Mesendoderm (in vitro differentiated cells): ENCODE data around the gene RHOV.

Source experiments
- DNase-seq: peaks from one replicate; pipeline ENCODE4 v3.0.0; 2013
- H2AK5ac ChIP-seq: 2 replicates; pipeline ENCODE4 v1.6.1; 2013; ENCODE audit warnings: low read length, inconsistent platforms
- H2BK120ac ChIP-seq: 2 replicates; pipeline ENCODE4 v1.6.1; 2013; ENCODE audit warnings: low read depth, mild to moderate bottlenecking, low read length, moderate library complexity, mixed read lengths
- H2BK15ac ChIP-seq: replicated peaks from 2 replicates; pipeline ENCODE4 v1.6.1; 2013; ENCODE audit warnings: low read depth, mild to moderate bottlenecking, moderate library complexity
- H2BK5ac ChIP-seq: 2 replicates; pipeline ENCODE4 v1.6.1; 2013; ENCODE audit warnings: low read length, inconsistent platforms
- H3K18ac ChIP-seq: 2 replicates; pipeline ENCODE4 v1.6.1; 2013; ENCODE audit warnings: mild to moderate bottlenecking, low read length, mixed read lengths
- H3K23ac ChIP-seq: one replicate; pipeline ENCODE4 v1.6.1; 2013; ENCODE audit warnings: low read length
- H3K27ac ChIP-seq: 2 replicates; pipeline ENCODE4 v1.5.1; 2013; ENCODE audit warnings: low read depth, mild to moderate bottlenecking, inconsistent platforms, low read length, moderate library complexity
- H3K27me3 ChIP-seq: 2 replicates; pipeline ENCODE4 v1.6.1; 2013; ENCODE audit warnings: low read length, control low read depth, mild to moderate bottlenecking, inconsistent platforms; ENCODE audit not compliant: insufficient read depth, poor library complexity
- H3K36me3 ChIP-seq: 2 replicates; pipeline ENCODE4 v1.6.1; 2013; ENCODE audit warnings: low read length, inconsistent platforms; ENCODE audit not compliant: control insufficient read depth, insufficient read depth
- H3K4ac ChIP-seq: one replicate; pipeline ENCODE4 v1.6.1; 2013; ENCODE audit warnings: low read depth, mild to moderate bottlenecking, low read length, moderate library complexity
- H3K4me1 ChIP-seq: 2 replicates; pipeline ENCODE4 v1.6.1; 2013; ENCODE audit warnings: low read depth, low read length, inconsistent platforms; ENCODE audit not compliant: control insufficient read depth
- H3K4me2 ChIP-seq: 2 replicates; pipeline ENCODE4 v1.6.1; 2013; ENCODE audit warnings: low read length
- H3K4me3 ChIP-seq: 2 replicates; pipeline ENCODE4 v1.5.1; 2013; ENCODE audit warnings: mild to moderate bottlenecking, low read length
- H3K56ac ChIP-seq: one replicate; pipeline ENCODE4 v1.6.1; 2013; ENCODE audit warnings: low read length
- H3K79me1 ChIP-seq: 2 replicates; pipeline ENCODE4 v1.6.1; 2013; ENCODE audit warnings: low read length, inconsistent platforms
- H3K79me2 ChIP-seq: 2 replicates; pipeline ENCODE4 v1.6.1; 2013; ENCODE audit warnings: mild to moderate bottlenecking, low read length; ENCODE audit not compliant: control insufficient read depth, insufficient read depth
- H3K9ac ChIP-seq: 2 replicates; pipeline ENCODE4 v1.6.1; 2013; ENCODE audit warnings: low read length, inconsistent platforms
- H4K5ac ChIP-seq: one replicate; pipeline ENCODE4 v1.6.1; 2013; ENCODE audit warnings: low read length
- H4K8ac ChIP-seq: one replicate; pipeline ENCODE4 v1.6.1; 2013; ENCODE audit warnings: low read depth, mild to moderate bottlenecking, control low read depth, low read length, moderate library complexity
- WGBS: extraction: QIAGEN DNeasy Blood & Tissue Kit; methylation state at CpG from one replicate; pipeline ENCODE4 v1.1.7; 2013; ENCODE audit warnings: low lambda C conversion rate, missing lambda C conversion rate; ENCODE audit not compliant: insufficient coverage; ENCODE audit errors: extremely low coverage; 5-methylcytosine and 5-hydroxymethylcytosine counted together

RHOV gene

DNA sequence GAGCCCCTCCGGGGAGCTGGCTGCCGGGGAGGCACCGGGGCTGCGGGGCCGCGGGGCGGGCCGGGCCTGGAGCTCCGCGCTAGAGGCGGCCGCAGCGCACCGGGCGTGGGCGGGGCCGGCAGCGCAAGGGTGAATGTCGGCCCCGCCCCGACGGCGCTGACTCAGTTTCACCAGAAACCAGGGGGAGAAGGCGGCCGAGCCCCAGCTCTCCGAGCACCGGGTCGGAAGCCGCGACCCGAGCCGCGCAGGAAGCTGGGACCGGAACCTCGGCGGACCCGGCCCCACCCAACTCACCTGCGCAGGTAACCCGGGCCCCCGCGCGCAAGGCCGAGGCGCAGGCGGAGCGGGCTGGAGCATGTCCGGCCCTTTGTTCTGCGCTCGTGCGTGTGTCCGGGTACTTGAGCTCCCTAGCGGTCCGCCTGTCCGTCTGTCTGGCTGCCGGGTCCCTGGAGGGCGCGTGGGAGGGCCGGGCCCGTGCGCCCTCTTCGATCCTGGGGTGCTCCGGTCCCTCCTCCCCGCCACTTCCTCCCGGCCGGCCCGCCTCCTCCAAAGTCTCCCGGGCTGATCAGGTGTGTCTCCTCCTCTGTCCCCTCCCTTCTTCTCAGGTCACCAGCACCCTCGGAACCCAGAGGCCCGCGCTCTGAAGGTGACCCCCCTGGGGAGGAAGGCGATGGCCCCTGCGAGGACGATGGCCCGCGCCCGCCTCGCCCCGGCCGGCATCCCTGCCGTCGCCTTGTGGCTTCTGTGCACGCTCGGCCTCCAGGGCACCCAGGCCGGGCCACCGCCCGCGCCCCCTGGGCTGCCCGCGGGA is 29.9 kb downstream of the RHOV start, which contains the start of gene SPINT1:
SPINT1 (plus strand) TSS at position 164 of the 811 bp plus-strand sequence; CDS start at position 671, 507 bp downstream.
- Histone ChIP-seq H3K36me3 (peaks cover 1% of the 10 kb centered on the region), H2BK15ac (no peak within 1 kb of the TSS), H3K27me3 (no peaks in the 10 kb centered on the region), H3K27ac (peak within 1 kb of the TSS; percentile 24), H4K8ac (no peak within 1 kb of the TSS), H3K4me3 (peak within 1 kb of the TSS; percentile 79), H2BK5ac (no peak within 1 kb of the TSS), H3K4ac (peak within 1 kb of the TSS; percentile 49), H3K23ac (no peak within 1 kb of the TSS), H3K56ac (peak within 1 kb of the TSS; percentile 97), H3K4me2 (peak within 1 kb of the TSS; percentile 99), H2AK5ac (no peak within 1 kb of the TSS), H3K18ac (peak within 1 kb of the TSS; percentile 21), H3K79me1 (peaks cover 24% of the 10 kb centered on the region), H4K5ac (no peak within 1 kb of the TSS), H3K9ac (peak within 1 kb of the TSS; percentile 94), H3K4me1 (peaks cover 20% of the 10 kb centered on the region), H2BK120ac (peak within 1 kb of the TSS; percentile 29), H3K79me2 (peaks cover 30% of the 10 kb centered on the region)
- peak; percentile 48 for DNase-seq
- no CpG with 5 or more reads among the region's 89 CpGs for WGBS

DNA sequence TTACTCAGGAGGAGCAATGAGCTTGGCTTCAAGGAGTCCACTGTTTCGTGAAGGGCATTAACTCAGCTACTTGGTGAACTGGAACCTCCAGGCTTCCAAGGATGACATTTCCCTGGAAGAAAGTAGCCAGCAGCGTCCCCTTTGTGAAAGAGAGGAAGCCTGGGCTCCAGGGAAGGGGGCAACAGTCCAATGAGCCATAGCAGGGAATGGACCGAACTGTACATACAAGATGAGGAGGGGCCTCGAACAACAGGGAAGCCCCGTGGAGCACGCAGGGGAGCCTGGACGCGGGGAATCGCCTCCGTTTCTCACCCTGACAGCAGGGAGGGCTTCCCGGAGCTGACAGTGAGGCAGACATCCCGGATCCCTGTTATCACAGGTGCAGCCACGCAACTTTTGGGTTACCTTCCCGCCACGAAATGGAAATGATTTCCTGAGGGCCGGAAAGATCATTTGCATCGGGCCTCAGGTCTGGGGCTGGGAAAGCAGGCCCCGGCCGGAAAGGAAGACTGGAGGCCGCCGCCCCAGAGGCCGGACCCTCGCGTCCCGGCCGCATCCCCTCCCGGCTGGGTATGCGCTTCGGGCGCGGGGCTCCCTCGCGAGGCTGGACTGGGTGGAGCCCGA is 30.7 kb downstream of the RHOV start:
- H3K9ac ChIP-seq = peak overlapping the region; percentile 94
- peak overlapping the region; percentile 47 for H3K4me3 ChIP-seq
- no peak overlapping the region for H3K23ac ChIP-seq
- H3K36me3 ChIP-seq = peaks cover 1% of the 10 kb centered on the region
- no peak overlapping the region for H4K5ac ChIP-seq
- H3K27me3 ChIP-seq = no peaks in the 10 kb centered on the region
- H4K8ac ChIP-seq = no peak overlapping the region
- WGBS = no CpG with 5 or more reads among the region's 34 CpGs
- H3K79me2 ChIP-seq = peaks cover 30% of the 10 kb centered on the region
- H3K4me1 ChIP-seq = peaks cover 20% of the 10 kb centered on the region
- H3K27ac ChIP-seq = no peak overlapping the region
- H2BK5ac ChIP-seq = no peak overlapping the region
- peak overlapping the region; percentile 21 for H3K18ac ChIP-seq
- H2AK5ac ChIP-seq = no peak overlapping the region
- H3K79me1 ChIP-seq = peaks cover 24% of the 10 kb centered on the region
- DNase-seq = peak; percentile 36
- peak overlapping the region; percentile 78 for H3K4me2 ChIP-seq
- H2BK120ac ChIP-seq = no peak overlapping the region
- H3K56ac ChIP-seq = peak overlapping the region; percentile 83
- no peak overlapping the region for H3K4ac ChIP-seq
- no peak overlapping the region for H2BK15ac ChIP-seq

DNA sequence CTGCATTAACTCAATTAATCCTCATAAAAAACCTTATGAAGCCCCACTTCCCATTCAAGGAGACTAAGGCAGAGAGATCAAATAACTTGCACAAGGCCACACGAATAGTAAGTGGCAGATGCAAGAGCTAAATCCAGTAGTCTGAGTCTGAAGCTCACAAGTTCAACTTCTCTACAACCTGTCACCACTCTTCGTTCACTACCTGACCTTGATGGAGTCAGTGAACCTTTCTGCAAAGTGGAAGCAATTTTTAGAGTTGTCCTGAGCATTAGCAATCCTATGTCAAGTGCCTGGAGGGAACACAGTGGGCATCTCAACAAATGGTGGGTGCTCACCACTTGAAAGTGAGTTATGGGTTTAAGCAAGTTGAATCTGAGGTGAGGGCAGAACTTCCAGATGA is 32.3 kb downstream of the RHOV start:
- Histone ChIP-seq H3K79me2 (peaks cover 15% of the 10 kb centered on the region), H3K4me3 (no peak overlapping the region), H3K23ac (no peak overlapping the region), H3K4me1 (peaks cover 11% of the 10 kb centered on the region), H2BK5ac (no peak overlapping the region), H3K27me3 (no peaks in the 10 kb centered on the region), H3K79me1 (peaks cover 10% of the 10 kb centered on the region), H3K36me3 (no peaks in the 10 kb centered on the region), H3K4ac (no peak overlapping the region), H4K5ac (no peak overlapping the region), H4K8ac (no peak overlapping the region), H2BK15ac (no peak overlapping the region), H3K27ac (no peak overlapping the region), H3K9ac (no peak overlapping the region), H3K56ac (no peak overlapping the region), H2AK5ac (no peak overlapping the region), H2BK120ac (no peak overlapping the region), H3K18ac (no peak overlapping the region), H3K4me2 (no peak overlapping the region)
- no CpG with 5 or more reads among the region's 2 CpGs for WGBS
- DNase-seq = no peak

DNA sequence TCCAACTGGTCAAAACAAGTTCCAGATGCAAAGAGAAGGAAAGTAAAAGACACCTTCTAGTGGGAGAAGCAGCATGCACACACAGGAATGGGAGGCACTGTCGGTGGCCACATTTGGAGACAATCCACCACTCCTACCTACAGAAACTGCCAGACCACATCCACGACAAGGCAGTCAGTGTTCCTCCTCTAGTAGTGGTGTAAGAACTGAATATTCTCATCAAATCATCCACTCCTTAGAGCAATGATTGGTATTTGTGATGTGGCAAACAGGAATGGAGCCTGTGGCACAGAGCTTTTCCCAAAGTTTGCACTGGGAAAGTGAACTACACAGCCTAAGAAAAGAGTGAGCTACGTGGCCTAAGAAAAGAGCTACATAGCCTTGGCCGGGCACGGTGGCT is 35.3 kb downstream of the RHOV start:
- Histone ChIP-seq H3K4me3 (no peak overlapping the region), H3K4me1 (peaks cover 2% of the 10 kb centered on the region), H3K4me2 (no peak overlapping the region), H3K18ac (no peak overlapping the region), H4K5ac (no peak overlapping the region), H3K23ac (no peak overlapping the region), H2BK15ac (no peak overlapping the region), H2BK5ac (no peak overlapping the region), H3K36me3 (no peaks in the 10 kb centered on the region), H3K27ac (no peak overlapping the region), H3K4ac (no peak overlapping the region), H3K56ac (no peak overlapping the region), H3K9ac (no peak overlapping the region), H4K8ac (no peak overlapping the region), H3K79me2 (no peaks in the 10 kb centered on the region), H2BK120ac (no peak overlapping the region), H3K79me1 (no peaks in the 10 kb centered on the region), H2AK5ac (no peak overlapping the region), H3K27me3 (no peaks in the 10 kb centered on the region)
- WGBS = no CpG with 5 or more reads among the region's 5 CpGs
- DNase-seq = no peak

DNA sequence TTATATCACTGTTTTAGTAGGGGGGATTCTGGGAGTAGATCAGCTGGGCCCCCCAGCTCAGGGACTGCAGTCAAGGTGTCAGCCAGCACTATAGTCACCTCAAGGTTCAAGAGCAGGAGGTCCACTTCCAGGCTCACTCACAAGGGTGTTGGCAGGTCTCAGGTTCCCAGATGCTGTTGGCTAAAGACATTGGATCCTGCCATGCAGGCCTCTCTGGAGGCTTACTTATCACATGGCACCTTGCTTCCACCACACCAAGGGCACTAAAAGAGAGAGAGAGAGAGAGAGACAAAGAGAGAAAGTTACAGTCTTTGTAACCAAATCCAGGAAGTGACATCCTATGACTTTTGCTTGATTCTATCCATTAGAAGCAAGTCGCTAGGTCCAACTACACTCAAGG is 38.0 kb downstream of the RHOV start:
- DNase-seq = no peak
- Histone ChIP-seq H3K27me3 (no peaks in the 10 kb centered on the region), H2AK5ac (no peak overlapping the region), H3K4ac (no peak overlapping the region), H3K4me3 (no peak overlapping the region), H3K18ac (no peak overlapping the region), H3K4me2 (no peak overlapping the region), H4K8ac (no peak overlapping the region), H3K79me2 (no peaks in the 10 kb centered on the region), H3K79me1 (no peaks in the 10 kb centered on the region), H3K36me3 (no peaks in the 10 kb centered on the region), H2BK5ac (no peak overlapping the region), H4K5ac (no peak overlapping the region), H3K9ac (no peak overlapping the region), H2BK15ac (no peak overlapping the region), H2BK120ac (no peak overlapping the region), H3K23ac (no peak overlapping the region), H3K27ac (no peak overlapping the region), H3K4me1 (no peaks in the 10 kb centered on the region), H3K56ac (no peak overlapping the region)
- no CpG with 5 or more reads among the region's 1 CpG for WGBS
